HG03095 (cell line): ENCODE measurements around the gene TMEM217.

ENCODE experiments used
- ATAC-seq: cut with Tn5 transposase; IDR thresholded peaks from one replicate; pipeline ENCODE4 v1.9.1; 2021; ENCODE audit warnings: moderate library complexity; ENCODE audit not compliant: unreplicated experiment

The TMEM217 gene

DNA sequence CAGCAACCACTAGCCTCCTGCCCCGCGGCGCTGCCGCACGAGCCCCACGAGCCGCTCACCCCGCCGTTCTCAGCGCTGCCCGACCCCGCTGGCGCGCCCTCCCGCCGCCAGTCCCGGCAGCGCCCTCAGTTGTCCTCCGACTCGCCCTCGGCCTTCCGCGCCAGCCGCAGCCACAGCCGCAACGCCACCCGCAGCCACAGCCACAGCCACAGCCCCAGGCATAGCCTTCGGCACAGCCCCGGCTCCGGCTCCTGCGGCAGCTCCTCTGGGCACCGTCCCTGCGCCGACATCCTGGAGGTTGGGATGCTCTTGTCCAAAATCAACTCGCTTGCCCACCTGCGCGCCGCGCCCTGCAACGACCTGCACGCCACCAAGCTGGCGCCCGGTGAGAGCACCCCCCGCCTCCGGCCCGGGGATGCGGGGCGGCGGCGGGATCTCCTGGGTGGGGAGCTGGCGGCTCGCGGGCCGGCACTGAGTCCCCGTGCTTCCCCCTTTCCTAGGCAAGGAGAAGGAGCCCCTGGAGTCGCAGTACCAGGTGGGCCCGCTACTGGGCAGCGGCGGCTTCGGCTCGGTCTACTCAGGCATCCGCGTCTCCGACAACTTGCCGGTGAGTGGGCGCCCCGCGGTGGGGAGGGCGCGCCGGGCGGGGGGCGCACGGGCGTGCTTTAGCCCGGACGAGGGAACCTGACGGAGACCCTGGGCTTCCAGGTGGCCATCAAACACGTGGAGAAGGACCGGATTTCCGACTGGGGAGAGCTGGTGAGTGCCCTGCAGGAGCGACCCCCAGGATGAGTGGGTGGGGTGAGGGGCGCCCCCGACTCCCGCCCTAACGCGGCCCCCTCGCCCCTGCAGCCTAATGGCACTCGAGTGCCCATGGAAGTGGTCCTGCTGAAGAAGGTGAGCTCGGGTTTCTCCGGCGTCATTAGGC lies 87.4 kb downstream of the TMEM217 start:
- ATAC-seq = peak; percentile 13

- peak; percentile 61 for ATAC-seq
Measured at GRCh38 chr6:37169496-37170272, 88.3 kb downstream of the TMEM217 start, which contains the start of gene PIM1. Gene PIM1, plus strand, starts transcription at chr6:37170152. Its CDS starts 424 bp downstream, at chr6:37170576.

DNA sequence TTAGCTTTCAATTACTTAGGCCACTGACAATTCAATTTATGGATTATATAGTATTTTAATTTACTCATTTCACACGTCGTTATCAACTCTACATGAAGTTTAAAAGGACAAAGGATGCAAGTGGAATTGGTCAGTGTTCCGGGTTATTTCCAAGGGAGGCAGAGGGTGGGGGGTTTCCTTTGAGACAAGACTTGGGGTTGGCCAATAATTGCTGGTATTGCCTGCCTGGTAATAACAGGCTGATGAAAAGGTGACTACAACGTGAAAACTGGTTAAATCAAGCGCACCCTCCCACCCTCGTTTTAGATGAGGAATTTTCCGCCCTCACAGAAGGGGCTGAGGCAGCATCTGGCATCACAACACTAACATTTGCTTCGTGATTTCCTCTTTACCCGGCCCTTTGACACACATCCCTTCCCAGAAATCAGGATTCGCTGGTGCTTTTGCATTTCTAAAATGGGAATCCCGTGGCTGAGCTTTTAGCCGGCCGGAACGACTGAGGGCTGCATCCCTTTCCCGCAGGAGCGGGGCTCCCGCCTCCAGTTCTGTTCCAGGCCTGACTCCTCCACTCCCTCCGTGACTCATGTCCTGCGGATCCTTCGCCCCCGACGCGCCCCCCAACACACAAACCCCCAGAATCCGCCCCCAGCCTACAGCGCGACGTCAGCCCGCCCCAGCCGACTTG lies 89.0 kb downstream of the TMEM217 start:
- ATAC-seq = peak; percentile 1

- ATAC-seq = no peak
Measured at GRCh38 chr6:37168163-37168758, 89.7 kb downstream of the TMEM217 start.

DNA sequence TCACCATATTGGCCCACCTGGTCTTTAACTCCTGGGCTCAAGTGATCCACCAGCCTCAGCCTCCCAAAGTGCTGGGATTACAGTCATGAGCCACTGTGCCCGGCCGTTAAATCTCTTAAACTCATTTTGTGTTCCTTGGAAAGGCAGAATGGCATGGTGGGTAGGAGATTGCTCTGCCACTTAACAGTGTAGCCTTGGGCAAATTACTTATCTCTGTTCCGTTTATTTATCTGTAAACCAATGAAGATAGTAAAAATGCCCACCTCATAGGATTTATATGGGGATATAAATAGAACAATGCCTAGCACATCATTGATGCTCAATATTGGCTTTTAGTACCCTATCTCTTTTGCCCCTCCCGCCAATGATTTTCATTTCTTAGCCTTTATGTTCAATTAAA lies 95.2 kb downstream of the TMEM217 start:
- no peak for ATAC-seq
